ENCODE results near the gene ANKRD22.

- TF ChIP-seq, protein P1, sequence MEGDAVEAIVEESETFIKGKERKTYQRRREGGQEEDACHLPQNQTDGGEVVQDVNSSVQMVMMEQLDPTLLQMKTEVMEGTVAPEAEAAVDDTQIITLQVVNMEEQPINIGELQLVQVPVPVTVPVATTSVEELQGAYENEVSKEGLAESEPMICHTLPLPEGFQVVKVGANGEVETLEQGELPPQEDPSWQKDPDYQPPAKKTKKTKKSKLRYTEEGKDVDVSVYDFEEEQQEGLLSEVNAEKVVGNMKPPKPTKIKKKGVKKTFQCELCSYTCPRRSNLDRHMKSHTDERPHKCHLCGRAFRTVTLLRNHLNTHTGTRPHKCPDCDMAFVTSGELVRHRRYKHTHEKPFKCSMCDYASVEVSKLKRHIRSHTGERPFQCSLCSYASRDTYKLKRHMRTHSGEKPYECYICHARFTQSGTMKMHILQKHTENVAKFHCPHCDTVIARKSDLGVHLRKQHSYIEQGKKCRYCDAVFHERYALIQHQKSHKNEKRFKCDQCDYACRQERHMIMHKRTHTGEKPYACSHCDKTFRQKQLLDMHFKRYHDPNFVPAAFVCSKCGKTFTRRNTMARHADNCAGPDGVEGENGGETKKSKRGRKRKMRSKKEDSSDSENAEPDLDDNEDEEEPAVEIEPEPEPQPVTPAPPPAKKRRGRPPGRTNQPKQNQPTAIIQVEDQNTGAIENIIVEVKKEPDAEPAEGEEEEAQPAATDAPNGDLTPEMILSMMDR (conservative IDR thresholded peaks at IDR 0.05; ENCODE audit: low read depth, low read length), result no peak
- no peak for TF ChIP-seq EZH2 (IDR thresholded peaks at IDR 0.05; ENCODE audit: borderline replicate concordance, low read depth, low read length, poor library complexity, severe bottlenecking)
Observed at GRCh38 chr10:88898727-88899126, 47.1 kb upstream of the ANKRD22 start.

Data from A673 (cell line).